Head of caudate nucleus (tissue), 42 donors: ENCODE data around the gene ZNF618.

Source experiments
- DNase-seq, 42 donors: peaks; one replicate each; pipeline versions ENCODE4 v3.0.0 to v3.0.0-alpha.2; 2020 to 2021; ENCODE audit warnings: mixed read lengths in 7 of 42
- intact Hi-C: fragments of 100-400 bp; cut with DNase I; formaldehyde crosslinking; loops from one replicate; pipeline ENCODE4 v1.15.0; 2022

The ZNF618 gene

DNA sequence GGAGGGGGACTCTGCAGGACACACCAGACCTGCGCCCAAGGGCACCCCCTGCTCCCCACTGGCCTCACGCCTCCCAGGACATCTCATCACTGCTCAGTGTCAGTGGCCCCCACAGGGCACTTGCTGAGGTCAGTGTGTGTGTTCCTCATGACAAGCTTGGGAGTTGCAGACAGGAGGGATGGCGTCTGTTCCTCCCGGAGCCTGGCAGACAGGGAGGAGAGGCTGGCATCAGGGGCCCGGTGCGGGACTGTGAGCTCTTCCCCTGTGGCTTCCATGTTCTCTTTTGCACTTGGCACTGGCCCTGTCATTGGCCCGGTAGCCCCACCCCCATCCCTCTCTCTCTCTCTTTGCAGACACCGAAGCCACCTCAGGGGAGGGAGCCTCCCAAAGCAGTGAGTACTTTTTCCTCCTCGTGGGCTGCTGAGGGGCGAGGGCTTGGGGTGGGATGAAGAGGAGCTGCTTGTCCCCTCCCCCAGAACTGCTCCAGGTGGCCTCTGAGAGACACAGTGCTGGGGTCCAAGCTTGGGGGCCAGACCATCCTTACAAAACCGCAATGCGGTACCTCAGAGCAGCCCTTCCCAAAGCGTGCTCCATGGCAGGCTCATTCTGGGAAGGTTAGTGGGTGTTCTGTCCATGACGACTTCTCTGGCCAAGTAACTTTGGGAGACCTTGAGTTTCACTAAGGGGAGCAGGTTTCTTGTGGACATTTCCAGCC is 126.3 kb downstream of the ZNF618 start:
- DNase-seq, result peak in 7 of 42 donors; percentile 3 to 42 (median 22)
- intact Hi-C loops, result no loop called here

DNA sequence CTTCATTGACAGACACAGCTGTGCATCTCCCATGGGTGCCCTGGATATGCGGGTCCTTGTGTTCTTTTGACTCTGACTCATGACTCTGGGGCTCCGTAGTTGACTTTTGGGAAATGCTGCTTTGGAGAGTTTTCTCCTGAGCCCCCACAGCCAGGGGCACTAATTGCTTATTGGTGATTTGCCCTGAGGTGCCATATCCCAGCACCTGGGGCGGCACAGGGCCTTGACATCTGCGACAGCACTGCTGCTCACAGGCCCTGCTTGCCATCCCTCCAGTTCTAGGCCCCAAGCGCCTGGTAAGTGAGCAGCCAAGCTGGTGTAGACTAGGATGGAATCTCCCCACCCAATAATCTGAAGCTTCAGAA is 126.9 kb downstream of the ZNF618 start:
- DNase-seq, result peak in 9 of 42 donors; percentile 0 to 40 (median 13)
- intact Hi-C loops, result no loop called here

DNA sequence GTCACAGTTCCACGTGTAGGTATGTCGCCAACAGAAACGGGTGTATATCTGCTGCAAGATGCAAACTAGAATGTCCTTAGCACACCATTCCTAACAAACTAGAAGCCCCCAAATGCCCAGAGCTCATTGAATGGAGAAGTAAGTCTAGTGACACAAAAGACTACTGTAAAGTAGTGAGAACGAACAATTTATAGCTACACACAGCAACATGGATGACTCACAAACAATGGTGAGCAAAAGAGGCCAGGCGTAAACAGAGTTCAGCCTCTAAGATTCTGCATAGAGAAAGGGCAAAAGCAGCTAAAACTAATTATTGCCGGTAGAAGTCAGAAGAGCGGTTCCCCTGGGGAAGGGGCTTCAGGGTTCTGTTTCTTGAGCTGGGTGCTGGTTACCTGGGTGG is 127.2 kb downstream of the ZNF618 start:
- intact Hi-C loops, result no loop called here
- DNase-seq, result peak in 5 of 42 donors; percentile 4 to 26 (median 17)

DNA sequence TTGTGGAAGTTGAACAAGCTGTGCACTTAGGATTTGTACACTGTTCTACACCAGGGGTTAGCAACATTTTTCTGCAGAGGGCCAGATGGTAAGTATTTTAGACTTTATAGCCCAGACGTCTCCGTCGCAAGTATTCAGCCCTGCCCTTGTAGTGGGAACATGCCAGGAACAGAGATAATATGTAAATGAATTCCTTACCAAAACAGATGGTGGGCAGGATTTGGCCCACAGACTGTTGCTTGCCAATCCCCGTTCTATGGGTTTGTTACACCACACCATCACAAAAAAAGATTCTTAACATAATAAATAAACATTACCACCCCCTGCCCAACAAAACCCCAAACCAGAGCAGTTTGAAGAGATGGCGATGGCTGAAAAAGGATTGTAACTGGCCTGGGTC is 127.6 kb downstream of the ZNF618 start:
- intact Hi-C loops, result no loop called here
- peak in 4 of 42 donors; percentile 13 to 29 (median 21) for DNase-seq

DNA sequence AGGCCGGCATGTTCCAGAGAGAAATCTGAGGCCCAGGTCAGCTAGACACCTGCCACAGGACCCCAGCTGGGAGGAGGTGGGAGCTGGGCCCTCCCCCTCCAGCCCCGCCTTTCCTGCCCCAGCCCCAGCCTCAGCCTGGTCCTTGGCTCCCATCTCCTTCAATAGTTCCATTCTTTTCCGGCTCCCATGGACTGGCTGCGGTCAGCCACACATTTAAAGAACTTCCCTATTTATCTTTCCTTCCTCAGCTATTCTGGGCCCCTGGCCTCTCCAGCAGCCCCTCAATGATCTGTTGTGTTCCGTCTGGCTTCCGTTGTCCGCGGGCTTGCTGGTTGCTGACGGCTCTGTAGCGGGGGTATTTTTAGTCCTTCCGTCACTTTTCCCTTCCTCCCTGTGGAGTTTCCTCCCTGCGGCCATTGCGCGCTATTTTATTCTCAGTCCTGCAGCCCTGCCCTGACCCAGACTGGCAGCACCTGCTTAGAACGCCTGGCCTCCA is 128.2 kb downstream of the ZNF618 start:
- intact Hi-C loops, result no loop called here

DNA sequence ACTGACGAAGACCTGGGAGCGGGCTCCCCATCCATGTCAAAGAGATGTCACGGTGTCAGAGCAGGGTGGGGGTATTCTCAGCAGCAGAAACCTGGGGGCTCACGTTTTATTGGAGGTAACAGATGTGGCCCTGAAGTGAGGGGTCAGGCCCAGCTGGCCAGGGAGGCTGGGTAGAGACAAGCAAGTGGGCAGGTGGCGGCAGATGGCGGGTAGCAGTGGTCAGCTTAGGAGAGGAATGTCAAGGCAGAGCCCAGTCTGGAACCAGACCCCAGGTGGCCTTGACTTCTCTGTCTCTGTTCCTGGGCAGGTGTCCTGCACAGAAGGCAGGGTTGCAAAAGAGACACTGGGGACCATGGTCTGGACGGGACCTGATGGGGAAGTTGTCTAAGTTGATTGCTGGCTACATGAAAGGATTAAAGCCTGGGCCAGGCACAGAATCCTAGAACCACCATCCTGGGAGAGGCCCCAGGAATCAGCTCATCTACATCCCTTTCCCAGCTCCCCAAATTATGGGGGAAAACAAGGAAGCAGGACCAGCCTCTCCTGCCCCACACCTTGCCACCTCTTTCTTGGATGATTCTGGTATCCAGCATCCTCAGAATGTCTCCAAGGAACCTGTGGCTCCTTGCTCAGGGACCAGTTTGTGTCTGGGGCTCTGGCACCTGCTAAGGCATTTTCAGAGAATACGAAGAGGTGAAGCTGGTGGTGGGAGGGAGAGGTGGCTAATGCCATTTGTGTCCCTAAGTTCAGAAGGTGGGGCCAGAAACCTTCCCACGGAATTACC is 129.5 kb downstream of the ZNF618 start:
- intact Hi-C loops, result no loop called here
- peak in 9 of 42 donors; percentile 4 to 38 (median 23) for DNase-seq

More for the DNA sequence above, 128.2 kb downstream of the ZNF618 start:
- DNase-seq, result peak; percentile 28 to 83 (median 56)

DNA sequence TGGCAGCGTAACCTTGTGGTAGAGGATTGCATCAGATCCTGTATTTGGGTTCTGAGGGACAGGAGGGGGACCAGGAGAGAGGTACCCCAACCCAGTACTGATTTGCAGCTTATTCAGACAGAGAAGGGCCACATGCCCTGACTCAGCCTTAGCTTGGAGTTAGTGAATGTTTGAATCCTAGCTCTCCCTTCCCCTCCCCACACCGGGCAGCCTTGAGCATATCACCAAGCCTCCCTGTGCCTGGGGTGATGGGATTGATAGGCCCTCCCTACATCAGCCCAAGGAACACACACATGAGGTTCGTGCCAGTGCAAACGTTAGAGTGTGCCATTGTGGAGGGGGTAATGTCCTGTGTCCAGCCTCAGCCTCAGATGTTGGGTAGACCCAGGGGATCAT is 130.0 kb downstream of the ZNF618 start:
- DNase-seq, result peak in 7 of 42 donors; percentile 3 to 33 (median 13)
- intact Hi-C loops, result no loop called here

DNA sequence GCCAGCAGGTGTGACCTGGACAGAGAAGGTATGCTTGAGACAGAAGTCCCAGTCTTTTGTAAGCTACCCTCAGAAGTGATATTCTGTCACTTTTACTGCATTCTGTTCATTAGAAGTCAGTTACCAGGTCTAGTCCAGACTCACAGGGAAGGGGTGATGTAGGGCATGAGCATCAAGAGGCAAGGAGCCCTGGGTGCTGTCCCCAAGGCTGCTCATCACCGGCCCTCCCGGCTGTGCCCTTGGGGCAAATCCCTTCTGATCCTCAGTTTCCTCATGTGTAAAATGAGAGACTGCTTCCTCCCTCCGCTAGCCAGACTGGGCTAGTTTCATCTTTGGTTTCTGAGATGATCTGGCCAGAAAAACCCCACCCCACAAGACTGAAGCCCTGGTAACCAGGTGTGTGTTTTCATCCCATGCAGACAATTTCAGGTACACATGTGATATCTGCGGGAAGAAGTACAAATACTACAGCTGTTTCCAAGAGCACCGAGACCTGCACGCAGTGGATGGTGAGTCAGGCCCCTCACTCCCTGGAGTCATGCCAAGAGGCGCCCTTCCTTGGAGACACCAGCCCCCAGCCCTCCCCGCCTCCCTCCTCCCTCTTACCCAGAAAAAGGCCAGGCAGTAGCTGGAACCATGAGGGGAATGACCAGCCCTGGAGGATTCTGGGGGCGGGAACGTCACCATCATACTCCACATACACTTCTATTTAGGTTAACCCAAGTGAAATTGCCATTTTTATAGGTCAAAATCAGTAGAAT is 131.0 kb downstream of the ZNF618 start:
- intact Hi-C loops, result no loop called here
- DNase-seq, result peak in 10 of 42 donors; percentile 2 to 39 (median 14)

DNA sequence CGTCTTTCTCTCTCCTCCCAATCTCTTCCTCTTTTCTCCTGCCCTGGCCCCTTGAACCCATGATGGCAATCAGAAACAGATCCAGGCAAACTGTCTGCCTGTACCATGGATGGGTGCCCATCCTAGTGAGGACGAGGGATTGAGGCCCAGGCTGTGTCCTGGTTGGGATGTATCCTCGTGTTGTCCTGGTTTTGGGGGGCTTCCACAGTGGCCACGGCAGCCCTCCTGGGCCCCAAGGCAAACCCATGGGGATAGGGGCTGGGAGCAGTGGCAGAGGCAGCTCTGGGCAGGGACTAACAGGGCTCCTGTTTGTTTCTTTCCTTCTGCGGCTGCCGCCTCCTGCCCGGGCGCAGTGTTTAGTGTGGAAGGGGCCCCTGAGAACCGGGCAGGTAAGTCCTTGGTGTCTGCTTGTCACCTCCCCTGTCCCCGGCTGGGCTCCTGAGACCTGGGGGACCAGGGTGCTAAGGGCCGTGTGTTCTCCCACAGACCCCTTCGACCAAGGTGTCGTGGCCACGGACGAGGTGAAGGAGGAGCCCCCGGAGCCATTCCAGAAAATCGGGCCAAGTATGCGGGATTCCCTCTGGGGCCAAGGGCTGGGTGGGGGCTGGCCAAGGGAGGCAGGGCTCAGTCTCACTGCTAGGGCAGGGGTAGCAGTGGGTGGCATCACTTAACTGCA is 132.0 kb downstream of the ZNF618 start:
- intact Hi-C loops, result no loop called here

DNA sequence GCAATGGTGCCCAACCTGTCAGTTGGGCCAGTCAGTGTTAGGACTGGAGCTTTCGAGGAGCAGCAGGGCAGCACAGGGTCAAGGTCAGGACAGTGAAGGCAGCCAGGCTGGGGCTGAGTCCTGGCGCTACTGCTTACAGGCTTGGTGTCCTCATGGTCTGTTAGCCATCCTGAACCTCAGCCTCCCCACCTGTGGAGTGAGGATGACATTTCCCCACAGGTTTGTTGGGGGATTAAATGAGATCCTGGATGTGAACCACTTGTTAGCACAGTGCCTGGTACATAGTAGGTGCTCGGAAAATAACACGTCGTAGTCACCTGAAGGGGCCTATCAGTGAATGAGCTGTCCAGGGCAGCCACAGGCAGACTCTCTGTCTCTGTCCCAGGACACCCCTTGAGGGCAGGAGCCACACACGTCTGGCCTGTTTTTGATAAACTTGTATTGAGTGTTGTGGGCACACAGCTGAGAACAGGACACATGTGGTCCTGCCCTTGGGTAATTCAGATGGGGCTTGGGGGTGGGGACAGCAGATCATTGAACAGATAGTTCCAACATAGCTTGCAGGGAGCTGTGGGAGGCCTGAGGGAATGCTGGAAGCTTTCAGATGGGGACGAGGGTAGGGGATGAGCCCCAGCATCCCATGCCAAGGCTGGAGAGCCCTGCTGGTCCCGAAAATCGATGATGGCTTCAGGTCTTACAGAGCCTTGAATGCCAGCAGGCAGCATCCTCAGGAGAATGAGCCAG is 132.7 kb downstream of the ZNF618 start:
- intact Hi-C loops, result no loop called here
- DNase-seq, result peak in 13 of 42 donors; percentile 0 to 29 (median 11)

More for the DNA sequence above, 132.0 kb downstream of the ZNF618 start:
- peak in 14 of 42 donors; percentile 2 to 34 (median 8) for DNase-seq

DNA sequence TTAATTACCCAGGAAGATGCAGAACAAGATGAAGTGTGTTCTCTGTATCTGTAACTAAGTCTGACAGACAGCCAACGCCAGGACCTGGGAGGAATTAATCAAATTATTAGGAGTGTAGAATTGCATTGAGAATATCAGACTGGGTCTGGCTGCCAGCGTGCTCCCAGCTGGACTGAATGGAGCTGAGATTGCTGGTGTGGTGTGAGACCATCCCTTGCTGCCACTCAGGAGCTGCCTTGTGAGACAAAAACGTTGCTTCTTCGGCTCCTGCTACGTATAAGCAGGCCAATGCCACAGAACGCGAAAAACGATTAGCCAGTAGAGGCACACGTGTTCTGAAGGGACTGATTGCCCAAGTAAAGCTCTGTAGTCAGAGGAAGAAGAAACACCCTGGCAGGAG is 135.2 kb downstream of the ZNF618 start:
- intact Hi-C loops, result no loop called here
- peak in 6 of 42 donors; percentile 2 to 20 (median 12) for DNase-seq

DNA sequence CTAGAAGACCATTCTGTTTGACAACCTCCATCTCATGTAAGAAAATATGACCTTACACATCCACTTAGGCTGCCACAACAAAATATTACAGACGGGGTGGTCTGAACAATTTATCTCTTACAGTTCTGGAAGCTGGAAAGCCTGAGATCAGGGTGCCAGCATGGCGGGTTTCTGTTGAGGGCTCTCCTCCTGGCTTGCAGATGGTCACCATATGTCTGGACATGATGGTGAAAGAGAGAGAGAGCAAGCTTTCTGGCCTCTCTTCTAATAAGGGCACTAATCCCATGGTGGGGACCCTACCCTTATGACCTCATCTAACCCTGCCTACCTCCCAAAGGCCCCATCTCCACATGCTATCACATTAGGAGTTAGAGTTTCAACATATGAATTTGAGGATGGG is 136.0 kb downstream of the ZNF618 start:
- DNase-seq, result peak in 3 of 42 donors; percentile 2 to 17 (median 3)
- intact Hi-C loops, result no loop called here

DNA sequence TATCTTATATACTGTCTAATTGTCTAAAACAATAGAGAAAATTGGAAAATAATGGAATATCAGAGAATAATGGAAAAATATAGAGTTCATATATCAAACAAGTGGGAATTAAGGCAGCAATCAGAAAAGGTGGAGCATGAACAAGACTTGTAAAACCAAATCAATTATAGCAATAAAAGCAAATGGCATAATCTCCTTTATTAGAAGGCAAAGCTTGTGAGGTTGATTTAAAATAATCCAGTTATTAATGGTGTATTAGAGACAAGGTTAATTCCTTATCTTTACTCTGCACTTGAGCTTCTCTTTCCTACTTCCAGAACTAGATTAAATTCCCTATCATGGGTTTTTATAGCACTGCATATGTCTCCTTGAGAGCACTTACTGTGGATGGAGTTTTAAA is 137.9 kb downstream of the ZNF618 start:
- no peak for DNase-seq
- intact Hi-C loops, result no loop called here

DNA sequence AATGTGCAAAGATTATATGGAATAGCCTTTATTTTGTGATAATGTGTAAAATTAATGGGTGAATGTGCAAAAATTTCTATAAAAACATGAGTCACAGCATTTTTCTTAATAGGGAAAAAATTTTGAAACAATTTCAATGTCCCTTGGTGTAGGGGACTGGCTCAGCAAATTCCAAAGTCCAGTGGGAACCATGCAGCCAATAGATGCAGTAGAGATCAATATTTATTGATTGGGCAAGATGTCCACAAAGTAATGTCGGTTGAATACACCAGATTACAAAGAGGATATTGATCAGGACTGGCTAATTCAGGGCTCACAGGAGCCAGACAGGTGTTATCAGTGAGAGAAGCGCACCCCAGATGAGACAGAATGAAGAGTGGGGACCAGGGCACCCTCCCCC is 139.5 kb downstream of the ZNF618 start:
- intact Hi-C loops, result no loop called here

DNA sequence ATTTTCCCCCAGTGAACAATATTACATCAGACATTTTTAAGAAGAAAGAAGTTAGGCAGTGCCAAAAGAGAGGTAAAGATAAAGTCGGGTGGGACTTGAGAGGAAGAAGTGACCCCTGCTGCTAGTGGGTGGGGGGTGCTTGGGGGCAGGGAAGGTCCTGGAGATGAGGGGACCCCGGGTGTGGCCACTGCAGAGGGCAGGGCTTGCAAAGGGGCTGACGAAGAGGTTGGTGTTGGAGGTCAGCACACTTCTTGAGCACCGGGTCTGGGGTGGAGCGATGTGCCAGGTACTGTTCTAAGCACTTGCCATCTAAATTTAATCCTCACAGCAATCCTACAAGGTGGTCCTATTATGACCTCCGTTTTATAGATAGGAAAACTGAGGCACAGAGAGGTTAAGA is 140.0 kb downstream of the ZNF618 start:
- peak in 4 of 42 donors; percentile 12 to 23 (median 19) for DNase-seq
- intact Hi-C loops, result no loop called here

More for the DNA sequence above, 139.5 kb downstream of the ZNF618 start:
- no peak for DNase-seq

DNA sequence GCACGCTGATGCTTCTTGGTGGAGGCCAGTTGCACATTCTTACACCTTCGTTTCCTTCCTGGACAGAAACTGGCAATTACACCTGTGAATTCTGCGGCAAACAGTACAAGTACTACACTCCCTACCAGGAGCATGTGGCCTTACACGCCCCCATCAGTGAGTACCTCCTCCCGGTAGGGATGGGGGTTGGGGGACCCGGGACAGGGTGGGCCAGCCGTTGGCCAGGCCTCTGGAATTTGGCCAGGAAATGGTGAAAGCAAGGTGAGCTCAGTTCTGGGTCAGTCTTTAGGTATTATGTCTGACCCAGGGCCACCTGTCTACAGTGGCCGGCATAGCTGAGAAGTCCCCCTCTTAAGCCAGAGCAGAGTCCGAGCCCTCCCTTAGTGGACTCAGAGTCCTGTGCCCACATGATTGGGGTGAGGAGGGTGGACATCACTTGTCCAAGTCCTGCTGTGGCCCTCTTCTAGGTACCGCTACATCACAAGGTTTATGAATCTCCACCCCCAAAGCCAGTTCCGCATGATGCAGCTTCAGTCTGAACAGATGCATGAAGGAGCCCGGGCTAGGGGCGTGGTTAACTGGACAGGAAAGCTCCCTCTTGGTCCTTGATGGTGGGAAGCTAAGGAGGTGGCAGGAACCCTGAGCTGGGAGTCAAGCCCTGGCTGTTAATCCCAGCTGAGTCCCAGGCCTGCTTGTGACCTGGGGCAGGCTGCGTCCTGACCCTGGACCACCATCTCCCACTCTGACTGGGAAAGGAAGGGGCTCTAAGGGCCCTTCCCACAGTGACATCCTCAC is 140.7 kb downstream of the ZNF618 start:
- intact Hi-C loops, result no loop called here
- DNase-seq, result peak in 5 of 42 donors; percentile 2 to 19 (median 3)
